Neuronal stem cell (in vitro differentiated cells): ENCODE measurements around the gene DCUN1D2.
A peak's percentile ranks its signal among the peaks of the same experiment; 100 is the strongest.

Source experiments
- DNase-seq: peaks from one replicate; pipeline ENCODE4 v3.0.0-alpha.2; 2013; ENCODE audit warnings: low spot score
- H2AFZ ChIP-seq: one replicate; pipeline ENCODE4 v1.6.1; 2013; ENCODE audit warnings: mild to moderate bottlenecking, low read length, inconsistent platforms
- H2AK5ac ChIP-seq: 2 replicates; pipeline ENCODE4 v1.6.1; 2013; ENCODE audit warnings: low read depth, mild to moderate bottlenecking, inconsistent platforms, low read length, moderate library complexity, mixed read lengths
- H2BK120ac ChIP-seq: 2 replicates; pipeline ENCODE4 v1.6.1; 2013; ENCODE audit warnings: low read depth, mild to moderate bottlenecking, inconsistent platforms, low read length, moderate library complexity, mixed read lengths
- H2BK12ac ChIP-seq: one replicate; pipeline ENCODE4 v1.6.1; 2013; ENCODE audit warnings: low read length, inconsistent platforms
- H2BK15ac ChIP-seq: 2 replicates; pipeline ENCODE4 v1.6.1; 2013; ENCODE audit warnings: mild to moderate bottlenecking, low read length, inconsistent platforms, mixed read lengths
- H2BK5ac ChIP-seq: one replicate; pipeline ENCODE4 v1.6.1; 2013; ENCODE audit warnings: inconsistent platforms, mild to moderate bottlenecking, low read length, moderate library complexity
- H3K14ac ChIP-seq: one replicate; pipeline ENCODE4 v1.6.1; 2013; ENCODE audit warnings: low read length, inconsistent platforms
- H3K18ac ChIP-seq: 2 replicates; pipeline ENCODE4 v1.6.1; 2013; ENCODE audit warnings: low read length, inconsistent platforms
- H3K23ac ChIP-seq: 2 replicates; pipeline ENCODE4 v1.6.1; 2013; ENCODE audit warnings: low read depth, mild to moderate bottlenecking, mixed read lengths, low read length, inconsistent platforms; ENCODE audit not compliant: poor library complexity
- H3K27ac ChIP-seq: replicated peaks from 3 replicates; pipeline ENCODE4 v1.5.1; 2013; ENCODE audit warnings: low read length, inconsistent platforms
- H3K27me3 ChIP-seq, 3 experiments: 2 replicates each; pipeline ENCODE4 v1.6.1; 2013; ENCODE audit warnings: low read length in 3 of 3, mild to moderate bottlenecking in 2 of 3, inconsistent platforms in 1 of 3, low read depth in 1 of 3, mixed read lengths in 1 of 3, moderate library complexity in 1 of 3; ENCODE audit not compliant: control insufficient read depth in 3 of 3, insufficient read depth in 3 of 3
- H3K36me3 ChIP-seq, 2 donors: replicated peaks in 1 of 2; 2 replicates each; pipeline ENCODE4 v1.6.1; 2013; ENCODE audit warnings: low read length in 2 of 2; ENCODE audit not compliant: control insufficient read depth in 2 of 2, insufficient read depth in 2 of 2
- H3K4ac ChIP-seq: 2 replicates; pipeline ENCODE4 v1.6.1; 2013; ENCODE audit warnings: inconsistent platforms, mild to moderate bottlenecking, low read length, moderate library complexity
- H3K4me1 ChIP-seq, 2 donors: 1 replicate in 1 of 2; 2 replicates in 1 of 2; pipeline ENCODE4 v1.6.1; 2013; ENCODE audit warnings: low read length in 2 of 2, low read depth in 1 of 2; ENCODE audit not compliant: control insufficient read depth in 2 of 2, insufficient read depth in 1 of 2
- H3K4me2 ChIP-seq: one replicate; pipeline ENCODE4 v1.6.1; 2013; ENCODE audit warnings: mild to moderate bottlenecking, low read length, inconsistent platforms; ENCODE audit not compliant: insufficient read depth, poor library complexity, severe bottlenecking
- H3K4me3 ChIP-seq, 2 donors: 2 replicates each; pipeline ENCODE4 v1.5.1; 2013; ENCODE audit warnings: low read length in 2 of 2, mild to moderate bottlenecking in 2 of 2, inconsistent platforms in 1 of 2, moderate library complexity in 1 of 2
- H3K79me1 ChIP-seq: one replicate; pipeline ENCODE4 v1.6.1; 2013; ENCODE audit warnings: low read depth, mild to moderate bottlenecking, inconsistent platforms, low read length, moderate library complexity
- H3K9ac ChIP-seq: one replicate; pipeline ENCODE4 v1.6.1; 2013; ENCODE audit warnings: mild to moderate bottlenecking, low read depth, low read length, inconsistent platforms; ENCODE audit not compliant: poor library complexity
- H3K9me3 ChIP-seq, 2 donors: replicated peaks in 1 of 2; 2 replicates each; pipeline versions ENCODE3 to v1.6.1; 2013; ENCODE audit warnings: low read length in 2 of 2, mild to moderate bottlenecking in 2 of 2, inconsistent platforms in 1 of 2, low read depth in 1 of 2, mixed read lengths in 1 of 2, moderate library complexity in 1 of 2; ENCODE audit not compliant: control insufficient read depth in 2 of 2, insufficient read depth in 1 of 2
- H4K8ac ChIP-seq: one replicate; pipeline ENCODE4 v1.6.1; 2013; ENCODE audit warnings: low read depth, mild to moderate bottlenecking, inconsistent platforms, low read length, moderate library complexity
- H4K91ac ChIP-seq: one replicate; pipeline ENCODE4 v1.6.1; 2013; ENCODE audit warnings: low read length, low read depth, mild to moderate bottlenecking, inconsistent platforms; ENCODE audit not compliant: poor library complexity
- WGBS, 2 donors: extraction: QIAGEN DNeasy Blood & Tissue Kit; methylation state at CpG; one replicate each; pipeline ENCODE4 v1.1.7; 2013; ENCODE audit warnings: missing lambda C conversion rate in 2 of 2, mixed read lengths in 1 of 2; ENCODE audit not compliant: insufficient read length in 2 of 2, insufficient replicate concordance in 1 of 2; ENCODE audit errors: extremely low coverage in 2 of 2; 5-methylcytosine and 5-hydroxymethylcytosine counted together

The DCUN1D2 gene

GRCh38 chr13:113427562-113428468, 62.7 kb downstream of the DCUN1D2 start:
- Histone ChIP-seq H4K91ac (no peak overlapping the region), H2BK15ac (peak overlapping the region; percentile 91), H3K4me2 (no peak overlapping the region), H3K4me1 (peaks cover 0 to 10% of the 10 kb centered on the region in 2 donors), H2AFZ (no peak overlapping the region), H2BK12ac (peak overlapping the region; percentile 59), H3K23ac (peak overlapping the region; percentile 73), H3K4ac (peak overlapping the region; percentile 53), H3K9ac (no peak overlapping the region), H3K4me3 (no peak overlapping the region), H2BK5ac (no peak overlapping the region), H3K79me1 (no peaks in the 10 kb centered on the region), H3K9me3 (peaks cover 0 to 2% of the 10 kb centered on the region in 2 donors), H2BK120ac (peak overlapping the region; percentile 16), H4K8ac (peak overlapping the region; percentile 23), H3K27me3 (no peaks in the 10 kb centered on the region), H2AK5ac (peak overlapping the region; percentile 82), H3K36me3 (no peaks in the 10 kb centered on the region), H3K14ac (no peak overlapping the region), H3K18ac (peak overlapping the region; percentile 87), H3K27ac (no peak overlapping the region)
- no CpG with 5 or more reads among the region's 31 CpGs for WGBS, 2 donors
- DNase-seq = no peak

DNA sequence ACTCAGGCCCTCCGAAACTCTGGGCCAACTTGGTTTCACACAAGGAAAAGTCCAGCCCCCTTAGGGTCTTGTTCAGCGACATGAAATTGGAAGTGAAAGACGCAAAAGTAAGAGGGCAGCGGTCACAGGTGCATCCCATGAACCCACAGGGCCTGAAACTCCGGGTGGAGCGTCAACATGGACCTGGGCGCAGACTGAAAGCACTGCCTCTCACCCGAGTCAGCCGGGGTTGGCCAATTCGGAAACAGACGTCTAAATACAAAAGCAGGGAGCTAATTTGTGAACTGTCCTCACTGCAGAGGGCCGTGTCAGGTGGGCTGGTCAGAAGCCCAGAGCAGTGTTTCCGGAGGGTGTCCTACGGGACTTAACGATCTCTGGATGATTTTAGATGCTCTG, 63.9 kb downstream of the DCUN1D2 start:
- WGBS, 2 donors = no CpG with 5 or more reads among the region's 15 CpGs
- Histone ChIP-seq H3K9ac (no peak overlapping the region), H3K9me3 (peaks cover 0 to 2% of the 10 kb centered on the region in 2 donors), H3K79me1 (peaks cover 1% of the 10 kb centered on the region), H3K18ac (peak overlapping the region; percentile 94), H4K91ac (no peak overlapping the region), H3K4me2 (no peak overlapping the region), H3K4ac (peak overlapping the region; percentile 53), H2AFZ (no peak overlapping the region), H3K36me3 (no peaks in the 10 kb centered on the region), H3K27ac (peak overlapping the region; percentile 35), H2AK5ac (peak overlapping the region; percentile 88), H4K8ac (no peak overlapping the region), H2BK12ac (no peak overlapping the region), H3K14ac (peak overlapping the region; percentile 89), H3K4me3 (no peak overlapping the region), H3K4me1 (peaks cover 5 to 10% of the 10 kb centered on the region in 2 donors), H2BK5ac (peak overlapping the region; percentile 66), H2BK15ac (peak overlapping the region; percentile 98), H2BK120ac (no peak overlapping the region), H3K23ac (no peak overlapping the region), H3K27me3 (no peaks in the 10 kb centered on the region)
- DNase-seq = no peak

DNA sequence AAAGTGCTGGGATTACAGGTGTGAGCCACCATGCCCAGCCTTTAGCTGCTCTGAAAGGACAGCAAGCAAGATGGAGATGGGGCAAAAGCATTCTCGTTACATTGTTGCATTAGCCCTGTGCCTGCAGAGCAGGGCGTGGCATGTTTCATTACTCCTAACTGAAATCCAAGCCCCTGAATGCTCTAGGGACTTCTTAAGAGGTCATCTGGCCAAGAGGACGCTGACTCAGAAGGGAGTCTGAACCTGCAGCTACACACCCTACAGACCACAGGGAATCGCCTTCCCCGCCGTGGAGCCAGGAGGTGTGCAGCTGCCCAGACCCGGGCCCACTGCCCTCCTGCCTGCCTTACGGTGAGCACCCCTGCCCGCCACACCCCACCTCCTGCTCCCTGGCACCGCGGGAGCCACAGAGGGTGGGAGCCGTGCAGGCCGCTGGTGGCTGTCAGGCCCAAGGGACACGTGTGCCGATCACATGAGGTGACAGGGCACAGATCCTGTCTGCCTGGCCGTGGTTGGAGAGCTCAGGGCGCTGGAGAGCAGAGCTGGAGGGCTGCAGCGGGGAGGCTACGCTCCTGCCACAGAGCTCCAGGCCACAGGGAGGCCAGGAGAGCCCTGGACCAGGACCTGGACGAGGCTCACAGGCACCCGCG, 64.4 kb downstream of the DCUN1D2 start:
- Histone ChIP-seq H3K4me1 (peaks cover 5 to 10% of the 10 kb centered on the region in 2 donors), H2BK120ac (peak overlapping the region; percentile 72), H3K4me3 (no peak overlapping the region), H3K23ac (peak overlapping the region; percentile 73), H3K18ac (peak overlapping the region; percentile 94), H3K27ac (peak overlapping the region; percentile 35), H2AFZ (no peak overlapping the region), H4K91ac (no peak overlapping the region), H3K36me3 (no peaks in the 10 kb centered on the region), H3K9me3 (peaks cover 0 to 2% of the 10 kb centered on the region in 2 donors), H2AK5ac (peak overlapping the region; percentile 88), H3K27me3 (no peaks in the 10 kb centered on the region), H3K14ac (peak overlapping the region; percentile 89), H3K4me2 (no peak overlapping the region), H3K9ac (peak overlapping the region; percentile 60), H2BK12ac (peak overlapping the region; percentile 84), H2BK5ac (peak overlapping the region; percentile 66), H2BK15ac (peak overlapping the region; percentile 98), H3K79me1 (peaks cover 1% of the 10 kb centered on the region), H4K8ac (no peak overlapping the region), H3K4ac (peak overlapping the region; percentile 84)
- no CpG with 5 or more reads among the region's 22 CpGs for WGBS, 2 donors
- DNase-seq = no peak
